K562 (cell line): Measurements from ENCODE around the gene PITPNM1. TPM values are rescaled to one million over a fixed set of nuclear protein-coding genes. Genes with fewer than 3 reads are reported as not detected.
A peak's percentile ranks its signal among the peaks of the same experiment; 100 is the strongest.

Experiments used
- BACH1 ChIP-seq: fragments of 200-800 bp; sonication (Bioruptor generic); IDR thresholded peaks from 2 replicates; pipeline ENCODE4 v1.6.1; 2016; ENCODE audit warnings: missing genetic modification characterization, missing compliant biosample characterization
- BHLHE40 ChIP-seq: IDR thresholded peaks from 2 replicates; pipeline ENCODE4 v1.6.1; 2011; ENCODE audit warnings: low read length, improper control_type of control experiment
- CREBBP ChIP-seq: IDR thresholded peaks from one replicate; pipeline ENCODE4 v1.6.1; 2012; ENCODE audit warnings: low read depth, mild to moderate bottlenecking, control low read depth, inconsistent platforms, low read length
- EZH2 ChIP-seq: IDR thresholded peaks from 2 replicates; pipeline ENCODE4 v1.6.1; 2012; ENCODE audit warnings: low read depth, mild to moderate bottlenecking, inconsistent platforms, low read length, borderline replicate concordance
- HDGF ChIP-seq: fragments of 450-650 bp; IDR thresholded peaks from 2 replicates; pipeline ENCODE4 v1.6.1; 2016
- HNRNPL ChIP-seq: fragments of 200-400 bp; formaldehyde crosslinking; IDR thresholded peaks from 2 replicates; pipeline ENCODE4 v1.6.1; 2017; ENCODE audit warnings: low read depth, mild to moderate bottlenecking, low read length
- IFI16 ChIP-seq: fragments of 250-450 bp; sonication (Bioruptor Pico); IDR thresholded peaks from 2 replicates; pipeline ENCODE4 v2.1.2; 2022; ENCODE audit warnings: mild to moderate bottlenecking, inconsistent platforms
- IRF2 ChIP-seq: sonication (generic); formaldehyde crosslinking; IDR thresholded peaks from 2 replicates; pipeline ENCODE4 v1.8.1; 2022; ENCODE audit warnings: mild to moderate bottlenecking, missing genetic modification reagents
- PRMT5 ChIP-seq: sonication (generic); formaldehyde crosslinking; IDR thresholded peaks from 2 replicates; pipeline ENCODE4 v1.5.0; 2020; ENCODE audit warnings: missing genetic modification reagents
- ZFP36 ChIP-seq: fragments of 150-350 bp; IDR thresholded peaks from 2 replicates; pipeline ENCODE4 v1.6.1; 2018; ENCODE audit warnings: low read length, low read depth; ENCODE audit not compliant: partially characterized antibody
- ZNF224 ChIP-seq: sonication (generic); formaldehyde crosslinking; IDR thresholded peaks from 2 replicates; pipeline ENCODE4 v1.8.0; 2022; ENCODE audit warnings: mild to moderate bottlenecking, missing genetic modification reagents
- ZNF282 ChIP-seq: sonication (generic); formaldehyde crosslinking; IDR thresholded peaks from 2 replicates; pipeline ENCODE4 v1.8.1; 2023; ENCODE audit warnings: missing genetic modification reagents
- ZNF586 ChIP-seq: fragments of 450-650 bp; formaldehyde crosslinking; conservative IDR thresholded peaks from 2 replicates; pipeline ENCODE4 v1.4.0; 2020; ENCODE audit warnings: mild to moderate bottlenecking, moderate library complexity
- ZSCAN32 ChIP-seq: fragments of 450-650 bp; formaldehyde crosslinking; IDR thresholded peaks from 2 replicates; pipeline ENCODE4 v1.4.0; 2020; ENCODE audit warnings: mild to moderate bottlenecking, moderate library complexity
- polyA plus RNA-seq, 8 experiments: library from polyadenylated mRNA; depleted of rRNA in 4 of 8; stranded (reverse) in 5 of 8; unstranded in 3 of 8; fragments of >200 nt; fragmentation: Nextera tagmentation in 2 of 8; fragmentation: Illumina TruSeq in 1 of 8; extraction: Ambion mirVana in 2 of 8; extraction: Trizol in 1 of 8; gene quantifications; 2 replicates each; pipeline versions ENCODE4 v1.2.1 to v1.2.3, GENCODE V29; 2011 to 2014; ENCODE audit warnings: inconsistent platforms in 1 of 8, missing spikeins in 1 of 8
- total RNA-seq, 7 experiments: library from RNA; depleted of rRNA in 6 of 7; stranded (reverse); fragments of >200 nt in 6 of 7; fragmentation: Illumina TruSeq in 2 of 7; extraction: Trizol in 2 of 7; gene quantifications; 2 replicates each; pipeline versions ENCODE4 v1.2.1 to v1.2.3, GENCODE V29; 2011 to 2021; ENCODE audit warnings: low replicate concordance in 1 of 7
- TF ChIP-seq, protein P1 (sequence below): fragments of 250-450 bp; sonication (Bioruptor Pico); IDR thresholded peaks from 2 replicates; pipeline ENCODE4 v1.5.0; 2021; ENCODE audit warnings: mild to moderate bottlenecking, borderline replicate concordance
- TF ChIP-seq, protein P2 (sequence below): fragments of 450-650 bp; IDR thresholded peaks from 2 replicates; pipeline ENCODE4 v1.6.1; 2016
- TF ChIP-seq, protein P3 (sequence below): fragments of 450-650 bp; IDR thresholded peaks from 2 replicates; pipeline ENCODE4 v1.6.1; 2017; ENCODE audit warnings: antibody characterized with exemption, mild to moderate bottlenecking
- TF ChIP-seq, protein P4 (sequence below): sonication (generic); formaldehyde crosslinking; IDR thresholded peaks from 2 replicates; pipeline ENCODE4 v1.8.1; 2023; ENCODE audit warnings: mild to moderate bottlenecking, missing genetic modification reagents, moderate library complexity

The PITPNM1 gene
- total and polyA plus RNA-seq, 9 of the 15 experiments (the other 6 are each of a cell fraction or from before 2014, with no cell fraction given) = 0.11 to 53.7 (median 16.0) TPM

DNA sequence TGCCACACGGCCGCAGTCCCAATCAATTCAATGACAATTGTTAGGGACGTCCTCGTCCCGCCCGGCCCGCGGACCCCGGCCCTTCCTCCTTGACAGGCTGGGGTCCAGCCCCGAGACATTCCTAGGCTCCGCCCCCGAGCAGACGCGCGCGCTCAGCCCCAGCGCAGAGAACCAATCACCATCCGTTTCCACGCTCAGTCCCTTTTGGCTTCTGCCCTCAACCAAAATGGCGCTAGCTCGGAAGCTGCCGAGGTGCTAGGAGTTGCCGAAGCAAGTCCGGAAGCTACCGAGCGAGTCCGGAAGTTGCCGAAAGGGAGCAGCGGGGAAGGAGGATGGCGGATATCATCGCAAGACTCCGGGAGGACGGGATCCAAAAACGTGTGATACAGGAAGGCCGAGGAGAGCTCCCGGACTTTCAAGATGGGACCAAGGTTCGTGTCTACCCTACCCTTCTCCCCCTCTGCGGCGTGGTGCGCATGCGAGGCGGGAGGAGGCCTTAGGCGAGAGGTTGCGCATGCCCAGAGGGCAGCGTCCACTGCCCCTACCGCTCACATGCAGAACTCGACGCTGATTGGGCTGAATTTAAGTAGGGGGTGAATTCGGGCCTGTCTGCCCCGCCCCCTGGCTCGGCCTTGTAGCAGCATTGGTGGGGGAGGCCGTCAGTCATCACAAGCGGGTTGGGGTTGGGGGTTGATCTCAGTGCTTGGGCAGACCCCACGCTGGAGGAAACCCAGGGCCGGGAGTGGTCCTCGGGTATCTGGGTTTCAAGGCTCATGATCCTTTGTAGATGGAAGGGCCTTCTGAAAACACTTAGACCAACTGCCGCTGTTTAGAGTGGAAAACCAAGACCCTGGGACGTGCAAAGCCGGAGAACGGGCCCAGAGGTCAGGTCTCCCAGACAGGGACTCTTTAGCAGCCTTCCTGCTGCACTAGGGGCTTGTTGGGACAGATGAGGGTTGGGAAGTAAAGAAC is 22.1 kb downstream of the PITPNM1 start, which contains the start of gene AIP (continued):
- TF ChIP-seq, protein P1, sequence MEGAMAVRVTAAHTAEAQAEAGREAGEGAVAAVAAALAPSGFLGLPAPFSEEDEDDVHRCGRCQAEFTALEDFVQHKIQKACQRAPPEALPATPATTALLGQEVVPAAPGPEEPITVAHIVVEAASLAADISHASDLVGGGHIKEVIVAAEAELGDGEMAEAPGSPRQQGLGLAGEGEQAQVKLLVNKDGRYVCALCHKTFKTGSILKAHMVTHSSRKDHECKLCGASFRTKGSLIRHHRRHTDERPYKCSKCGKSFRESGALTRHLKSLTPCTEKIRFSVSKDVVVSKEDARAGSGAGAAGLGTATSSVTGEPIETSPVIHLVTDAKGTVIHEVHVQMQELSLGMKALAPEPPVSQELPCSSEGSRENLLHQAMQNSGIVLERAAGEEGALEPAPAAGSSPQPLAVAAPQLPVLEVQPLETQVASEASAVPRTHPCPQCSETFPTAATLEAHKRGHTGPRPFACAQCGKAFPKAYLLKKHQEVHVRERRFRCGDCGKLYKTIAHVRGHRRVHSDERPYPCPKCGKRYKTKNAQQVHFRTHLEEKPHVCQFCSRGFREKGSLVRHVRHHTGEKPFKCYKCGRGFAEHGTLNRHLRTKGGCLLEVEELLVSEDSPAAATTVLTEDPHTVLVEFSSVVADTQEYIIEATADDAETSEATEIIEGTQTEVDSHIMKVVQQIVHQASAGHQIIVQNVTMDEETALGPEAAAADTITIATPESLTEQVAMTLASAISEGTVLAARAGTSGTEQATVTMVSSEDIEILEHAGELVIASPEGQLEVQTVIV (CRISPR knock-in tag) = no peak
- TF ChIP-seq BHLHE40 = no peak
- TF ChIP-seq, protein P2, sequence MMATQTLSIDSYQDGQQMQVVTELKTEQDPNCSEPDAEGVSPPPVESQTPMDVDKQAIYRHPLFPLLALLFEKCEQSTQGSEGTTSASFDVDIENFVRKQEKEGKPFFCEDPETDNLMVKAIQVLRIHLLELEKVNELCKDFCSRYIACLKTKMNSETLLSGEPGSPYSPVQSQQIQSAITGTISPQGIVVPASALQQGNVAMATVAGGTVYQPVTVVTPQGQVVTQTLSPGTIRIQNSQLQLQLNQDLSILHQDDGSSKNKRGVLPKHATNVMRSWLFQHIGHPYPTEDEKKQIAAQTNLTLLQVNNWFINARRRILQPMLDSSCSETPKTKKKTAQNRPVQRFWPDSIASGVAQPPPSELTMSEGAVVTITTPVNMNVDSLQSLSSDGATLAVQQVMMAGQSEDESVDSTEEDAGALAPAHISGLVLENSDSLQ = peak; percentile 99
- TF ChIP-seq EZH2 = no peak
- no peak for TF ChIP-seq ZFP36
- TF ChIP-seq BACH1 (tag) = no peak
- TF ChIP-seq ZSCAN32 (CRISPR knock-in tag) = no peak
- TF ChIP-seq HDGF = no peak
- no peak for TF ChIP-seq PRMT5 (CRISPR knock-in tag)
- no peak for TF ChIP-seq HNRNPL
- TF ChIP-seq IRF2 = peak; percentile 65; the same call in 1 of the 2 replicates
- no peak for TF ChIP-seq IFI16 (CRISPR knock-in tag)
- TF ChIP-seq, protein P3, sequence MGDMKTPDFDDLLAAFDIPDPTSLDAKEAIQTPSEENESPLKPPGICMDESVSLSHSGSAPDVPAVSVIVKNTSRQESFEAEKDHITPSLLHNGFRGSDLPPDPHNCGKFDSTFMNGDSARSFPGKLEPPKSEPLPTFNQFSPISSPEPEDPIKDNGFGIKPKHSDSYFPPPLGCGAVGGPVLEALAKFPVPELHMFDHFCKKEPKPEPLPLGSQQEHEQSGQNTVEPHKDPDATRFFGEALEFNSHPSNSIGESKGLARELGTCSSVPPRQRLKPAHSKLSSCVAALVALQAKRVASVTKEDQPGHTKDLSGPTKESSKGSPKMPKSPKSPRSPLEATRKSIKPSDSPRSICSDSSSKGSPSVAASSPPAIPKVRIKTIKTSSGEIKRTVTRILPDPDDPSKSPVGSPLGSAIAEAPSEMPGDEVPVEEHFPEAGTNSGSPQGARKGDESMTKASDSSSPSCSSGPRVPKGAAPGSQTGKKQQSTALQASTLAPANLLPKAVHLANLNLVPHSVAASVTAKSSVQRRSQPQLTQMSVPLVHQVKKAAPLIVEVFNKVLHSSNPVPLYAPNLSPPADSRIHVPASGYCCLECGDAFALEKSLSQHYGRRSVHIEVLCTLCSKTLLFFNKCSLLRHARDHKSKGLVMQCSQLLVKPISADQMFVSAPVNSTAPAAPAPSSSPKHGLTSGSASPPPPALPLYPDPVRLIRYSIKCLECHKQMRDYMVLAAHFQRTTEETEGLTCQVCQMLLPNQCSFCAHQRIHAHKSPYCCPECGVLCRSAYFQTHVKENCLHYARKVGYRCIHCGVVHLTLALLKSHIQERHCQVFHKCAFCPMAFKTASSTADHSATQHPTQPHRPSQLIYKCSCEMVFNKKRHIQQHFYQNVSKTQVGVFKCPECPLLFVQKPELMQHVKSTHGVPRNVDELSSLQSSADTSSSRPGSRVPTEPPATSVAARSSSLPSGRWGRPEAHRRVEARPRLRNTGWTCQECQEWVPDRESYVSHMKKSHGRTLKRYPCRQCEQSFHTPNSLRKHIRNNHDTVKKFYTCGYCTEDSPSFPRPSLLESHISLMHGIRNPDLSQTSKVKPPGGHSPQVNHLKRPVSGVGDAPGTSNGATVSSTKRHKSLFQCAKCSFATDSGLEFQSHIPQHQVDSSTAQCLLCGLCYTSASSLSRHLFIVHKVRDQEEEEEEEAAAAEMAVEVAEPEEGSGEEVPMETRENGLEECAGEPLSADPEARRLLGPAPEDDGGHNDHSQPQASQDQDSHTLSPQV = peak; percentile 91
- TF ChIP-seq ZNF224 (CRISPR knock-in tag) = peak; percentile 97
- no peak for TF ChIP-seq ZNF586 (CRISPR knock-in tag)
- TF ChIP-seq CREBBP = no peak
- TF ChIP-seq ZNF282 (CRISPR knock-in tag) = peak; percentile 95; the same call in 1 of the 2 replicates
- TF ChIP-seq, protein P4, sequence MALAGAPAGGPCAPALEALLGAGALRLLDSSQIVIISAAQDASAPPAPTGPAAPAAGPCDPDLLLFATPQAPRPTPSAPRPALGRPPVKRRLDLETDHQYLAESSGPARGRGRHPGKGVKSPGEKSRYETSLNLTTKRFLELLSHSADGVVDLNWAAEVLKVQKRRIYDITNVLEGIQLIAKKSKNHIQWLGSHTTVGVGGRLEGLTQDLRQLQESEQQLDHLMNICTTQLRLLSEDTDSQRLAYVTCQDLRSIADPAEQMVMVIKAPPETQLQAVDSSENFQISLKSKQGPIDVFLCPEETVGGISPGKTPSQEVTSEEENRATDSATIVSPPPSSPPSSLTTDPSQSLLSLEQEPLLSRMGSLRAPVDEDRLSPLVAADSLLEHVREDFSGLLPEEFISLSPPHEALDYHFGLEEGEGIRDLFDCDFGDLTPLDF = peak; percentile 93
